HTR-8/SVneo (cell line): Measurements from ENCODE around the gene SLC38A2.

ENCODE experiments used
- DNase-seq: peaks from one replicate; pipeline ENCODE4 v3.0.0; 2011; ENCODE audit warnings: low spot score, mixed read lengths; ENCODE audit not compliant: insufficient read length
- FAIRE-seq: peaks from 2 replicates; lab custom pipeline; 2011; peaks lifted over from hg19 to GRCh38; lab: Jason Lieb, UNC

SLC38A2 gene

DNA sequence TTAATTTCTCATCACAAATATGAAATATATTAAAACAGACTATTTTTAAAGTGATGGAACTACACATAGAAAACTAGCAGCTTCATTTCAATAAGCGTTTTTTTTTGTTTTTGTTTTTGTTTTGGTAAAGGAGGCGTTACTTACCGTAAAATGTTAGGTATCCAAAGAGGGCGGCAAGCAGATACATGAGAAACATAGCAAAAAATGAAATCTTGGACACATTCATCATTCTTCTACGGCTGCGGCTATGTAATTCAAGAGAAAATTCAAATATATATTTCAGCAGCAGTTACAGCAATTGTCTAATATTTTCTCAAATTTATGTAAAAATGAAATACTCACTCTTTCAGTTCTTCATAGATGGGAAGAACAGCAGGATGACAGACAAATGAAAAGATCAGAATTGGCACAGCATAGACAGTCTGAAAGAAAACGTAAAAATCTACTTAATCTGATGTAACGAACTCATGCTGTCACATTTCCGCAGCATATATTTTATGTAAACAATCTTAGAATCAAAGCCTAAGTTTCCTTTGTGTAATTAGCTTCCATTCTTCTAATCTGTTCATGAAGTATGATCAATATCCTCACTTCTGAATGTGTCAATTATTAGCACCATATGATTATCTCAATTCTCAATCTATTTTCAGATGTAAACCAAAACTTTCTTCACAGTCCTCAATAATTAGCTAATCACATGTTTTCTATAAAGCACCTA is 8.8 kb downstream of the SLC38A2 start:
- FAIRE-seq (no peak), DNase-seq (no peak)

GRCh38 chr12:46362895-46363581 is 9.5 kb downstream of the SLC38A2 start:
- FAIRE-seq (no peak), DNase-seq (no peak)

DNA sequence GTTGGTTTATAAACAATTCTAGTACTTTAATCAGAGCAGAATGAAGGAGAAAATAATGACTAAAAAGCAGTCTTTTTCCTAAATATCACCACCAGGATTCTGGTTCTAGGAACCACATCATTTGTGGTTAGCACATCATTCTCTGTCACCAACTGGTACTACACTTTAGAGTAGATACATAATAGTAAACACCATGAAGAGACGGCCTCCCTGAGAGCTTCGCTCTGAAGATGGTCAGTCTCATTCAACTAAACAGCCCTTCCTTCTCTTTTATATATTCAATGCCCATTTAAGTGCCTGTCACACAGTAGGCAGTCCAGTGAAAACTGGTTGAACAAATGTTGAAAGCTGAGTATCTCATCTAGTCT is 10.9 kb downstream of the SLC38A2 start:
- no peak for DNase-seq
- no peak for FAIRE-seq

DNA sequence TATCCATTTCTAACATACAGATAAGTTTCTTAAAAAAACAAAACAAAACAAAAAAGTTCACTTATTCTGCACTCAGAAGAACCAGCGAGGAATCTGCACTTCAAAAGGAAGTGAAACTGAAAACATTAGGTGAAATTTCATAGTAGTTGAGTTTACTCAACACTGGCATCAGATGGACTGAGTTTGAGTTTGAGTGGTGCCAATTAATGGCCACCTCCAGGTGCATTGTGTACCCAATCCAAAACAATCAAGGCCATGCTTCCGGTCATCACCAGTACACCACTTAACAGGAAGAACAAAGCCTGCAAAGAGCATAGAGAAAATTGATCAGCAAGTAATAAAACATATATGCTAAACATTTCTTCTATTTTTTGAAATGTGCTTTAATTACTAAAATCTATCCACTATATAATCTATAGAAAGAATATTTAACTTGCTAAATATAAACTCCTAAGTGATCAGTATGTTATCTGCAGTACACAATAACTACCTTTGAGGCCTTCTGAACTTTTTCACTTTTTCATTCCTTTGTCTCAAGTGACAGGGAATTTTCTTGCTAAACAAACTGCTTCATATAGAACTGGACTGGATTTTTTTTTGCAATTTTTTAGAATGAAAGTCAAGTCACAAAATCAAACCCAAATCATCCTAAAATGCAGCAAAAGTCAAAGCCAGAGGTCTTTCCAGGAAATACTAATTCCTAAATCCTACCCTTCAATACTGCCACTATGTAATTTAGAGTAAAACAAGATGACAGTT is 11.5 kb downstream of the SLC38A2 start:
- DNase-seq = no peak
- no peak for FAIRE-seq

DNA sequence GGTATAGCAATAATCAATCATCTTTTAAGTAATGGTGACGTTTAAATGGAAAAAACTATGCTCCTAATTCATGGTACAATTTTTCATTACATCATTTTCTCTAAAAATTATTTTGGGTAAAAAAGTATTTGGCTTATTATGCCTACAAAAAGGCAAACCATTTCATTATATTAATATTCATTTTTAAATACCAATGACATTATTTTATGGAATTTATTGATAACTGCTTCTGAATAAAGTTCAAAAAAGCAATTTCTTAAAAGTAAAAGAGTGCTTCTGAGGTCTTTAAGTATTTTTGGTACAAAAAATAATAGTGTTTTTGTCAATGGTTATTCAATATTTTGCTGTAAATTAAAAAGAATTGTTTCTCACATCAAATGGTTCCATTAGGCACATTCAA is 12.2 kb downstream of the SLC38A2 start:
- FAIRE-seq (no peak), DNase-seq (no peak)

GRCh38 chr12:46359667-46360280 is 12.8 kb downstream of the SLC38A2 start:
- DNase-seq (no peak), FAIRE-seq (no peak)

- no peak for FAIRE-seq
- DNase-seq = no peak
Measured at GRCh38 chr12:46358791-46359666, 13.5 kb downstream of the SLC38A2 start.

- FAIRE-seq (no peak), DNase-seq (no peak)
Measured at GRCh38 chr12:46358325-46358700, 14.3 kb downstream of the SLC38A2 start.

DNA sequence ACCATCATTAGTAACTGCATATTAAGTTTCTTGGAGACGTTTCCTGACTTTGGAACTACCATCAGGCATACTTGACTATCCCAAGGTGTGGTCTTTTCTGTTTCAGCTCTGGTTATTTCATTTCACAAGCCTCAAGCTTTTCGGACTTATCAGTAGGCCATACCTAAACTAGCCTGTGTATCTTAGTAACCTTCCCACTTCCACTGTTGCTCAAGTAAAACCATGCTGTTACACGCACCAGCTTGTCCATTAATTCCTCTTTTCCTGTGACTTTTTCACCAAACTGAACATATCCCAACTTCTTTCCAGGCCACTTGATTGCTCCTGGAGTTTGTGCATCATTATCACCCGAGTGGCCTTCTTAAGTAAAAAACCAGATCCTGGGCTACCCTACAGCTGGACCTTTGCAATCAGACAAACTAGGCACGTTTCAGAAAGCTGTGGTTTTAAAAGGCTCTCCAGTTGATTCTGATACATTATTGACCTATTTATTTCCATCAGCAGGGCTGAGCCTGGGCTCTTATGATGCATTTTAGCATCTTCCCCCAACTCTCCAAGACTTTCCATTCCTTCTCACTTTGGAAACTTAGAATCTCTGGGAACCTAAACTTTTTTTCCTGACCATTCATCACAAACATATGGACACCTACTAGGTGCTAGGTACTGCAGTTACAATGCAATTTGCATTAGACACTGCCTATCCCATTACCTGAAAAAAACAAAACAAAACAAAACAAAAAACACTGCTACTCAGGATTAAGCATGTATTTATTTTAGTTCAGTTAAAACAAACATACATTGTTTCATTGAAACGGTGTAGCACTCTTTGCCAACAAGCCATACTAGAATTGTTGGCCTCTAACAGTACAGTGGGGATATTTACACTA is 14.9 kb downstream of the SLC38A2 start:
- DNase-seq (no peak), FAIRE-seq (no peak)

DNA sequence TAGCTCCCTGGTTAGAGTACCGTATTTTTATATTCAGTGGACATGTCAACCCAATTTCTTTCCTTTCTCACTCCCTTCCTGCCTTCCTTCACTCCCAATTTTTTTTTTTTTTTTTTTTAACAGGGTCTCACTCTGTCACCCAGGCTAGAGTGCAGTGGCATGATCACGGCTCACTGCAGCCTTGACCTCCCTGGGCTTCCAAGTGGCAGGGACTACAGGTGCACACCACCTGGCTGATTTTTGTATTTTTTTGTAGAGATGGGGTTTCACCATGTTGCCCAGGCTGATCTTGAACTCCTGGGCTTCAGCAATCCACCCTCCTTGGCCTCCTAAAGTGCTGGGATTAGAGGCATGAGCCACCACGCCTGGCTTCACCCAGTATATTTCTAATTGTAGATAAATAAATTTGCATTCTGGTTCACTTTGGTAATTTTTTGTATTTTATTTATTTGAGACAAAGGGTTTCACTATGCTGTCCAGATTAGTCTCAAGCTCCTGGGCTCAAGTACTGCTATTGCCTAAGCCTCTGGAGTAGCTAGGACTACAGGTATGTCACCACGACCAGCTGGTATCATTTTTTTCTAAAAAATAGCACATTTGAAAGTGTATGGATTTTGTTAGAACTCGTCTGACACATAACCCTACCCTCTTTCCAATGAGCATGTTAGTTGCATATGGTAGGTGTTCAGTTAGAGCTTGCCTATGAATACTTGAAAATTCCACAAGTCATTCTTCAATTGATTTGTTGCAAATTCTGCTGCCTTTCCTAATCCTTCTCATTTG is 15.7 kb downstream of the SLC38A2 start:
- no peak for FAIRE-seq
- no peak for DNase-seq

- DNase-seq = no peak
- FAIRE-seq = no peak
Measured at GRCh38 chr12:46354802-46355199, 17.8 kb downstream of the SLC38A2 start.

DNA sequence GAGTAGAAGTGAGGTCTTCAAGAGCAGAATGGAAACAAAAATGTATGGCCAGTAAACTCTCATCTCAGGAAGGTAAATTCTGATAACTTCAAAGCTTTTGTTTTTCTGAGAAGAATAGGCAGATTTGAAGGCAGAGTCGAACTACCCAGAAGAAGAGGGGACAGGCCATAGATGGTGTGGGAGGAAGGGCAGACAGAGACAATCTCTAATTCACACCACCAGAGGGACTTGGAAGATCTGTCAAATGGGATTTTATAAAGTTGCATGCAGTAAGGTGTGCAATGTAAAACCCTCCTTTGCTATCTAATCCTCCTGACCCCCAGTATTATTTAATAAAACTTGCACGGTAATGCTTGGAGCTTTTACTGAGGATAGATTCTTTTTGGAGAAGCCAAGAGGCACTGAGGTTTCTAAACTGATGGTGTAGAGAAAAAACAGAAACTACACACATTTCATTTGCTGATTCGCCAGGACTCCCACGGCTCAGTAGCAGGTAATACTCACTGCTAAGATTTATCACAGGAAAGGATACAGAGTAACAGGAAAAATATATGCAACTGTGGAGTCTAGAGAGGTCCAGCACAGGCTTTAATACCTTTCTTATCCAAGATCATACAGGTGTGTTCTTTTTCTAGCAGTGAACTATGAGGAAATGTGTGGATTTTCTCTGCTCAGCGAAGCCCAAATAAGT is 18.3 kb downstream of the SLC38A2 start:
- DNase-seq = no peak
- FAIRE-seq = no peak

DNA sequence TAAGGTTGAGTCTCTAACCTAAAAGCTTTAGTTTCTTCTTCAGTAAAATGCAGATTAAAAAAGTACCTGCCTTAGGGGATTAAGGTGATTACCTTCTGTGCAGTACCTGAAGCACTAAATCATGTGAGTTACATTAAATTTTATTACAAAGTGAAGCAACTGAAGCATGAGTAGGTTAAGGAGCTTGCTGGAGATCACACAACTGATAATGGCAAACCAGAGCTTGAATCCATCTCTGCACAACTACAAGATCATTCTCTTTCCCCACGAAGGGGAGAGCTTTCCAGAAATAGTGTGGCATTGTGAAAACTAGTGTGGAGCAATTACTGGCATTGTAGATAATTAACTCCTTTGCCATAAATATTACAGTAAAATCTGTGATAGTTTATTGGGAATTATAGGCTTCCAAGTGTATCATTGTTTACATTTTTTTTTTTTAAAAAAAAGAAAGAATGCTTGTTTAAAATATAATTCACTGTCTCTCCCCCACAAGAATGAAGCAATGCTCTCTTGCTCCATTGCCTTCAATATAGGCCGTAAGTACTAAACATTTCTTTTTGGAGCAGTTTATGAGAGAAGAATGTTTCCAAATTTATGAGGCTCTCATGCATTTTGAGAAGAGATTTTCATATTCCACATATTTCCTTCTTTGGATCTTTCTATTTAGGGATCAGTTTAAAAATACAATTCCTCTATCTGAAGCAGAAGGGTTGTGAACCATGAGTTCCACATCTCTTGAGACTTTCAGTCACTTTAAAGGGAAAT is 20.5 kb downstream of the SLC38A2 start:
- no peak for FAIRE-seq

DNA sequence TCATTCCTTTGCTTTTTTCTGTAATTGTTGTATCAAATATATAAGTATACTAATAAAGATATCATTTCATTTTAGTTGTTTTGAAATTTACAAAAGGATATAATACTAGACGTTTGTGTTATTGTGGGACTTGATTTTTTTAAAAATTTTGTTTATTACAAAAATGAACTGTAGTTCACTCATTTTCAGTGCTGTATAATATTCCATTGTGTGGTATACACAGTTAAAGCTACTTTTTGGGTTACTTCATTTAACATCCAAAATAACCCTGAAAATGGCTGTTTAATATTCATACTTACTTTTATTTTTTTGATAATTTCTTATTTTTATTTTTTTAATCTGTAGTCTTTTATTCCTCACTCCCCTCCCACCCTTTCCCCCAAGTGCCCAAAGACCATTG is 21.4 kb downstream of the SLC38A2 start:
- FAIRE-seq (no peak), DNase-seq (no peak)

More for the DNA sequence above, 20.5 kb downstream of the SLC38A2 start:
- DNase-seq = no peak

DNA sequence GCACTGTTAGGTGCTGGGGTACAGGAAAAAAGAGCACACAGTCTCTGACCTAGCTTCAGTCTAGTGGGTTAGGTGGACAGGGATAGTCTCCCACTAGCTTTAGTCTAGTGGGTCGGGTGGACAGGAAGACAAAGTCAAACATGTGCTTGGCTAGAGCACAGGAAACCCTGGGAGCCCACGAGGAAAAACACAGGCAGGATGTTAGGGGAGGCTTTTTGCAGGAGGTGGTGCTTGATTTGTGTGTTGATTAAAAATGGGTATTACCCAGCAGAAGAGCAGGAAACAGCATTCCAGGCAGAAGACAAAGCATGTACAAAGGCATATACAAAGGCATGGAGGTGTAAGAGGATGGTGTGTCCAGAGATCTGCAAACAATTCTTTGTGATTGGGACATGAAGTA is 23.3 kb downstream of the SLC38A2 start:
- FAIRE-seq (no peak), DNase-seq (no peak)

GRCh38 chr12:46343118-46343852 is 29.3 kb downstream of the SLC38A2 start:
- FAIRE-seq (no peak), DNase-seq (no peak)
